ENCODE results near the gene STMND1.
"Not testable (repeated sequence)": the region's sequence is repeated elsewhere in the genome, so short reads cannot be mapped to it uniquely, and the experiment has no call there.

STMND1 gene

DNA sequence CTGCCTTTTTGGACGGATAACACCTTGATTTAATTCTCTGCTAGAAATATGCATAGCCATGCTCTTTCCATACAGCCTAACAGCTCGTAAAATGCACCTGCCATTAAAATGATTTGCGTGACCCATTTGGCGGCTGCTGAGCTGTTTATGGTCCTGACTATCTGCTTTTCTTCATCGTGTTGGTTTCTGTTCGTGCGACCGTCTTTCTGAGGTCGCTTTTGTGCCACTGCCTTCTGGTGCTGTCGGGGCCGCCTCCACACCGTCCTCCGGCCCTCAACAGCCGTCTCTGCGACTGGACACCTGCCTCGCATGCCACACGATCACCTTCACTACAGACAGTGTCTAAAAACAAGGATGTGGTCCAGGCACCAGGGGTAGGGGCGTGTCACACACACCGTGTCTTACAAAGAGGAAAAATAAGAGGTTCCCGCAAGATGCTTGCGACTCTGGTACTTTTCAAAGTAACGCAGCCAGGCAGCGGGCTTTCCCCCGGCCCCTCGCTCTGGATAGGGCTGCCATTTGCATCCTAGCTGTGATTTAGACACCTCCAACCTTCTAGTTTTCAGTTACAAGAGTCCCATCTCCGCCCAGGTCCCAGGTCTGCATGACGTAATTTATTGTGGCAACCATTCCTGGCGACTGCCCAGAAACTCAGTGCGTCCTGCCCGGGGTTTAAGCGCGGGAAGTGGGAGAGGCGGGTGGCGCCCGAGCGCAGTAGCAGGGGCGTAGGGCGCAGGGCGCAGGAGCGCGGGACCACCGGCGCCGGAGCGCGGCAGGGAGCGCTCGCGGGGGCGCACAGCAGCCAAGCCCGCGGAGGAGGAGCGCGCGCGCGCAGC lies at the start of gene STMND1:
Gene STMND1 (plus strand): TSS at position 629 of the 836 bp plus-strand sequence. CDS start 208 bp downstream, outside the sequence.
- peaks cover 28% of the 10 kb centered on the region for H3K27me3 Mint-ChIP-seq
- no peaks in the 10 kb centered on the region for H3K9me3 Mint-ChIP-seq
- no peak within 1 kb of the TSS for H3K27ac Mint-ChIP-seq
- H3K4me1 Mint-ChIP-seq: peaks cover 6% of the 10 kb centered on the region
- no peaks in the 10 kb centered on the region for H3K36me3 Mint-ChIP-seq
- peak within 1 kb of the TSS; percentile 64 for H3K4me3 Mint-ChIP-seq

DNA sequence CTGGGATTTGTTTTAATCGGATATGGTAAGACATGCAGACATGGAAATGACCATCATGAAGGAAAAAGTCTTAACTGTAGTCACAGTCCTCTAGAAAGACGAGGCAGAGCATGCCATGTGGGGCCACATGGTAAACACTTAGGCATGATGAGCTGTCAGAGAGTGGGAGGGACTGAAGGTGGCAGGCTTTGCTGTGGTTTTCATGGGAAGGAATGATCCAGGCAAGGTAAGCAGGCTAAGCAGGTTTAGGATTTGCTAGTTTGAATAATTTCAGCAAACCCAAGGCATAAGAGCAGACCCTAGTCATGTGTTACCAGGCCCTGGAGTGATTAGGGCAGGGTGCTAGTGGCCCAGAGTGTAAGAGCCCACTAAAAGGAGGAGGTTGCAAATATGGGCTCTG lies 47.2 kb upstream of the STMND1 start:
- no peak overlapping the region for H3K27ac Mint-ChIP-seq

GRCh38 chr6:17057322-17057721 lies 44.5 kb upstream of the STMND1 start:
- Mint-ChIP-seq H3K4me1 (no peaks in the 10 kb centered on the region), H3K9me3 (no peaks in the 10 kb centered on the region), H3K36me3 (no peaks in the 10 kb centered on the region), H3K4me3 (no peak overlapping the region), H3K27me3 (peaks cover 17% of the 10 kb centered on the region), H3K27ac (no peak overlapping the region)

More for the DNA sequence above, 47.2 kb upstream of the STMND1 start:
- Mint-ChIP-seq H3K9me3 (no peaks in the 10 kb centered on the region), H3K4me1 (no peaks in the 10 kb centered on the region), H3K36me3 (no peaks in the 10 kb centered on the region), H3K27me3 (peaks cover 8% of the 10 kb centered on the region), H3K4me3 (no peak overlapping the region)

DNA sequence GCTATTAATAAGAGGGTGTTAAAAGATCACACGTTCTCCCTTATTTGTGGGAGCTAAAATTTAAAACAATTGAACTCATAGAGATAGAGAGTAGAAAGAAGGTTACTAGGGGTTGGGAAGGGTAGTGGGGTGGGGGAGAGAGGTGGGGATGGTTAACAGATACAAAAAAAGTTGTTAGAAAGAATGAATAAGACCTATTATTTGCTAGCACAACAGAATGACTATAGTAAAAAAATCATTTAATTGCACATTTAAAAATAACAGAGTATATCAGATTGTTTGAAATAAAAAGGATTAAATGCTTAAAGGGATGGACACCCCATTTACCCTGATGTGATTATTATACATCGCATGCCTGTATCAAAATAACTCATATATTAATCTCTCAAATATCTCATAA lies 43.3 kb upstream of the STMND1 start:
- Mint-ChIP-seq H3K4me3 (no peak overlapping the region), H3K36me3 (no peaks in the 10 kb centered on the region), H3K4me1 (no peaks in the 10 kb centered on the region), H3K27me3 (peaks cover 18% of the 10 kb centered on the region), H3K9me3 (no peaks in the 10 kb centered on the region), H3K27ac (no peak overlapping the region)

GRCh38 chr6:17059022-17059421 lies 42.8 kb upstream of the STMND1 start:
- H3K27ac Mint-ChIP-seq: no peak overlapping the region
- no peaks in the 10 kb centered on the region for H3K4me1 Mint-ChIP-seq
- H3K9me3 Mint-ChIP-seq: no peaks in the 10 kb centered on the region
- H3K27me3 Mint-ChIP-seq: peaks cover 17% of the 10 kb centered on the region
- H3K4me3 Mint-ChIP-seq: no peak overlapping the region
- no peaks in the 10 kb centered on the region for H3K36me3 Mint-ChIP-seq

DNA sequence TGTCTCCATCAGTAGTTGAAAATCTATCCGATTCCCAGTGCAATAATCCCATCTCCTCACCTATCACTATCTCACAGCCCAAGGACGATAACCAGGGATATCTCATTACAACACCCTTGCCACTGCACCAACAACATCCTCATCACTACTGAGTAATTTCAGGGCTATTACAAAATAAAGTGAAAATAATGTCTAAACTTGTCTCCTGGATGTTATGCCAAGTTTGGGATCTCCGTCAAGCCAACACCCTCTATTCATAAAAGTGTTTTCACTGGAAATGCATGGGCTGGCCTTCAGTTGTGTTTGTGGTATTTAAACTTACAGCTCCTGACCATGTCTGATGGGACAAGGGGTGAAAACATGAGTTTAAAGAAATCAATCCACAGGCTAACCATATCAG lies 42.0 kb upstream of the STMND1 start:
- Mint-ChIP-seq H3K27ac (no peak overlapping the region), H3K9me3 (no peaks in the 10 kb centered on the region), H3K4me1 (no peaks in the 10 kb centered on the region), H3K27me3 (peaks cover 17% of the 10 kb centered on the region), H3K4me3 (no peak overlapping the region), H3K36me3 (no peaks in the 10 kb centered on the region)

DNA sequence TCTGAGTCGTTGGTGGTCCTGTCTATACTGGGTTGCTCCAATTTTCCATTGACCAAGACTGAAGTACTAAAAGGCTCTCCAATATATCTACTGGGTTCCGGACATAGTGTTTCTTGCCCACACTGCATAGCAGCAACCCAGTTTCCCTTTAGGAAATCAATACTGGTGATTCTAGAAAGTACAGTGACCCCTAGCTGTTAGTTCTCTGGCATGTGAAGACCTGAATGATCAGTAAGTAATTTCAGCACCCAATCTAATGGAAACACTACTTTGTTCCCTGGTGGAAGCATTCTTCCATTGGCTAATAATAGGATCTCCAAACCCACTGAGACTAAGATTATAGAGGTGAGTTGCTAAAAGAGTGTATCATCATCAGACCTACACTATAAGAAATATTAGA lies 40.8 kb upstream of the STMND1 start:
- H3K4me3 Mint-ChIP-seq: no peak overlapping the region
- no peaks in the 10 kb centered on the region for H3K36me3 Mint-ChIP-seq
- H3K27ac Mint-ChIP-seq: no peak overlapping the region
- no peaks in the 10 kb centered on the region for H3K4me1 Mint-ChIP-seq
- H3K9me3 Mint-ChIP-seq: no peaks in the 10 kb centered on the region
- peaks cover 18% of the 10 kb centered on the region for H3K27me3 Mint-ChIP-seq

- no peak overlapping the region for H3K27ac Mint-ChIP-seq
- H3K4me3 Mint-ChIP-seq: no peak overlapping the region
- peaks cover 14% of the 10 kb centered on the region for H3K27me3 Mint-ChIP-seq
- H3K36me3 Mint-ChIP-seq: no peaks in the 10 kb centered on the region
- H3K9me3 Mint-ChIP-seq: no peaks in the 10 kb centered on the region
- H3K4me1 Mint-ChIP-seq: no peaks in the 10 kb centered on the region
Measured at GRCh38 chr6:17062871-17063440, 38.9 kb upstream of the STMND1 start.

DNA sequence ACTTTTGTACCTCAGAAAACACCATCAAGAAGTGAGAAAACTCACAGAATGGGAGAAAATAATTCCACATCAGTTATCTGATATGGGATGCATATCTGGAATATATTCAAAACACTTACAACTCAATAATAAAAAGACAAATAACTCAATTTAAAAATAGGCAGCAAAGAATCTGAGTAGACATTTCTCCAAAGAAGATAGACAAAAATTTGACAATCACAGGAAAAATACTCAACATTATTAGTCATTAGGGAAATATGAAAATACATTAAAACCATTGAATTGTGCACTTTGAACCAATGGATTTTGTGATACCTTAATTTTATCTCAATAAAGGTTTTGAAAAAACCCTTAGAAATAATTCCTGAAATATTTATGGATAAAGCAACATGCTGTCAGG lies 36.9 kb upstream of the STMND1 start:
- Mint-ChIP-seq H3K9me3 (peaks cover 4% of the 10 kb centered on the region), H3K4me1 (no peaks in the 10 kb centered on the region), H3K27me3 (peaks cover 11% of the 10 kb centered on the region), H3K4me3 (no peak overlapping the region), H3K27ac (peak overlapping the region; percentile 43), H3K36me3 (no peaks in the 10 kb centered on the region)

GRCh38 chr6:17066610-17067009 lies 35.2 kb upstream of the STMND1 start:
- no peak overlapping the region for H3K4me3 Mint-ChIP-seq
- no peaks in the 10 kb centered on the region for H3K36me3 Mint-ChIP-seq
- H3K27ac Mint-ChIP-seq: no peak overlapping the region
- H3K27me3 Mint-ChIP-seq: peaks cover 6% of the 10 kb centered on the region
- H3K4me1 Mint-ChIP-seq: no peaks in the 10 kb centered on the region
- H3K9me3 Mint-ChIP-seq: peaks cover 4% of the 10 kb centered on the region

GRCh38 chr6:17068972-17069371 lies 32.9 kb upstream of the STMND1 start:
- not testable (repeated sequence) for H3K9me3 Mint-ChIP-seq, H3K36me3 Mint-ChIP-seq, H3K27me3 Mint-ChIP-seq, H3K27ac Mint-ChIP-seq, H3K4me1 Mint-ChIP-seq, H3K4me3 Mint-ChIP-seq

DNA sequence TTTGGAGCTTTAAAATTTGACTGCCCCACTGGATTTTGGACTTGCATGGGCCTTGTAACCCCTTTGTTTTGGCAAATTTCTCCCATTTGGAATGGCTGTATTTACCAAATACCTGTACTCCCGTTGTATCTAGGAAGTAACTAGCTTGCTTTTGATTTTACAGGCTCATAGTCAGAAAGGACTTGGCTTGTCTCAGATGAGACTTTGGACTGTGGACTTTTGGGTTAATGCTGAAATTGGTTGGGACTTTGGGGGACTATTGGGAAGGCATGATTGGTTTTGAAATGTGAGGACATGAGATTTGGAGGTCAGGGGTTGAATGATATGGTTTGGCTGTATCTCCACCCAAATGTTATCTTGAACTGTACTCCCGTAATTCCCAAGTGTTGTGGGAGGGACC lies 31.4 kb upstream of the STMND1 start:
- H3K27me3 Mint-ChIP-seq: peaks cover 12% of the 10 kb centered on the region
- not testable (repeated sequence) for H3K4me1 Mint-ChIP-seq, H3K27ac Mint-ChIP-seq, H3K4me3 Mint-ChIP-seq, H3K36me3 Mint-ChIP-seq, H3K9me3 Mint-ChIP-seq

- peaks cover 14% of the 10 kb centered on the region for H3K27me3 Mint-ChIP-seq
- H3K4me1 Mint-ChIP-seq, H3K4me3 Mint-ChIP-seq, H3K36me3 Mint-ChIP-seq, H3K27ac Mint-ChIP-seq, H3K9me3 Mint-ChIP-seq: not testable (repeated sequence)
Measured at GRCh38 chr6:17073596-17073995, 28.3 kb upstream of the STMND1 start.

DNA sequence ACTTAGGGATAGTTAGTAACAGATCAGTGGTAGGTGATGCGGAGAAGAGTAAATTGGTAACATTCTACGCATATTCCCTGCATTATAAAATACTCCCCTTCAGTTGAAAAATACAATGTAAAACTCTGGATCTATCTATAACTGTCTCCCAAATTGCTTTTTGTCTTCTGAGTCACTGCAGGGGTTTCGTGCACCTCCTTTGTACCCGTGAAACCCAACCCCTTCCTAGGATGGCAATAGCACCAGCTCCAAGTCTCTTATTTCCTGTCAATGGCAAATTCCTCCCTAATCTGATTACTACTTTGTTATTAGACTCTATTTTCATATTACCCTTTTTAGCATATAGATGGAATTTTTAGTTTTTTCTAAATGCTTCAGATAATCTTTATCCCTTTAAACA lies 20.6 kb upstream of the STMND1 start:
- Mint-ChIP-seq H3K4me3 (no peak overlapping the region), H3K27me3 (peaks cover 3% of the 10 kb centered on the region), H3K9me3 (no peaks in the 10 kb centered on the region), H3K4me1 (no peaks in the 10 kb centered on the region), H3K27ac (no peak overlapping the region), H3K36me3 (no peaks in the 10 kb centered on the region)

DNA sequence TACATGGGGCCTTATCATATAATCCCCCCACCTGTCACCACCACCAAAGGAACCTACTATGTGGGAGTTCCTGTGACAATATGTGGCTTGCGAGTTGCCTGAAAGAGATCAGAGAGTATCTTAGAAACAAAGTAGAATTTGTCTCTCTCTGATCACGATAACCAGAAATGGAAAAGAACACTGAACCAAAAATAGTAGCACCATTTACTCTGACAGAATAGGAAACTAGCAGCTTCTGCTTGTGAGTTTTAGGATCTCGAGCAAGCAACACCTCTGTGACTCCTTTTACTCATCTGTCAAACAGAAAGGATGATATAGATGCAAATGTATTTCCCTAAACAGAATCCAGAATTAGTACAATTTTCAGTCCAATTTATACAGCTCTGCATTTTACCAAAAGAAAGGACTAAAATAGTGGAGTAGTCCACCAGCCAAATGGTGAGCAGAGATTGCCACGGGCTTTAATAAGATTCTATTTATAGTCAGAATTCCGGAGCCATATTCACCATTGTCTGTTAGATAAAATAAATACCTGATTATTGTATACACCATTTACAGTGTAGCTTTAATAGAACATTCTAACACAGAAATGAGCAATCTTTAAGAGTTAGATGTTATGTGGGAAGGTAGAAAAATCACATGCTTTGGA lies 19.9 kb upstream of the STMND1 start:
- Mint-ChIP-seq H3K4me3 (no peak overlapping the region), H3K27me3 (peaks cover 3% of the 10 kb centered on the region), H3K27ac (no peak overlapping the region)

GRCh38 chr6:17083397-17083796 lies 18.5 kb upstream of the STMND1 start:
- H3K27ac Mint-ChIP-seq: no peak overlapping the region
- H3K4me1 Mint-ChIP-seq: no peaks in the 10 kb centered on the region
- H3K9me3 Mint-ChIP-seq: no peaks in the 10 kb centered on the region
- H3K27me3 Mint-ChIP-seq: peaks cover 5% of the 10 kb centered on the region
- no peaks in the 10 kb centered on the region for H3K36me3 Mint-ChIP-seq
- no peak overlapping the region for H3K4me3 Mint-ChIP-seq

More for the DNA sequence above, 19.9 kb upstream of the STMND1 start:
- Mint-ChIP-seq H3K36me3 (no peaks in the 10 kb centered on the region), H3K4me1 (no peaks in the 10 kb centered on the region), H3K9me3 (no peaks in the 10 kb centered on the region)

Measured in activated naive CD4-positive, alpha-beta T cell treated with anti-CD3 and anti-CD28 coated beads, Interleukin-2, amount 50 U/mL, for 24 hours (primary cell).